ENCODE data around the gene SPTB. TPM values are rescaled to one million over a fixed set of nuclear protein-coding genes. Genes with fewer than 3 reads are reported as not detected.
A peak's percentile ranks its signal among the peaks of the same experiment; 100 is the strongest.

SPTB gene
- total RNA-seq, 1 donor from 2014 or later = 0.98 TPM

- Histone ChIP-seq H3K36me3 (no peaks in the 10 kb centered on the region), H3K27ac (peak overlapping the region; percentile 92), H3K4me3 (peak overlapping the region; percentile 70), H3K9me3 (no peaks in the 10 kb centered on the region), H3K27me3 (no peaks in the 10 kb centered on the region), H3K4me1 (peaks cover 64% of the 10 kb centered on the region)
- no peak for DNase-seq (ENCODE audit: extremely low spot score in 2 of 2)
- intact Hi-C loops (cut with DNase I) = no loop called here
- TF ChIP-seq CTCF (IDR thresholded peaks at IDR 0.05) = no peak
- no peak for TF ChIP-seq POLR2AphosphoS5 (IDR thresholded peaks at IDR 0.05; ENCODE audit: insufficient read depth in 1 of 2, low read depth in 1 of 2)
- no peak for TF ChIP-seq POLR2A (IDR thresholded peaks at IDR 0.05)
Observed at GRCh38 chr14:64704743-64705380, 174.8 kb downstream of the SPTB start.

GRCh38 chr14:64704143-64704742, 175.5 kb downstream of the SPTB start, which contains the start of gene PLEKHG3:
Gene PLEKHG3 (plus strand): TSS chr14:64704424. CDS start chr14:64727632, 23,208 bp downstream.
- DNase-seq (ENCODE audit: extremely low spot score in 2 of 2) = no peak
- peaks cover 60% of the 10 kb centered on the region for H3K4me1 ChIP-seq
- intact Hi-C loops (cut with DNase I) = no loop called here

DNA sequence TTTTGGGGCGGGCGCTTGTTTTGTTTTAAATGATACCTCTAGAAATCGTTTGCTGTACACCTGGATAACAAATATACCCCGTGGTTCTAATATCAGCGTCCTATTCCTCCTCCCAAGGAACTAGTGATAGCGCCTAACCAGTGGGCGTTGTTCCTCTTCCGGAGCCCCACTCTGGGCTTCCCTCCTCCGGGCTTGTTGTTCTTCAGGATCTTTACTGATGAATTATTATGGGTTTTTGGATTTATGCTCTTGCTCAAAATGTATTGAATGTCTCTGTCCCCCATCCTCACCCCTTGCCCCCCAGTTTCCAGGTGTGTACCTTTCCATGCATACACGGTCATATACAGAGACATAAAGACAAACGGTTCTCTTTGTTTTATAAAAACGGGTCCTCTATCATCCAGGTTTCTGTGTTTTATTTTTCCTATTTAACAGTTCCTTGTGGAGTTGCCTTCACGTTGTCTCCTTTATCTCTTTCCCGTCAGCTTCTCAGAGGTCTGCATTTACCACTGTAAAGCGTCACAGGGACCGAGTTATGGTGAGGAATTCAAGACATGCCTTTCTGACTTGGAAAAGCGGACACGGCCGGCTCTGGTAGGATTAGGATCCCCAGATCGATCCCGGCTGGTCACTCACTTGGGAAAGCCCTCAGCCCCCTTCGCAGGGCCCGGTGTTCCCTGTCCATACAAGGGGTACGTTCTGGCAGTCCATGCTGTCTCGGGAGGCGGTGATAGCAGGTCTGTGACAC, 176.1 kb downstream of the SPTB start:
- Histone ChIP-seq H3K27ac (peak overlapping the region; percentile 92), H3K4me1 (peaks cover 53% of the 10 kb centered on the region), H3K4me3 (peak overlapping the region; percentile 70), H3K36me3 (no peaks in the 10 kb centered on the region), H3K27me3 (no peaks in the 10 kb centered on the region), H3K9me3 (no peaks in the 10 kb centered on the region)
- no peak for TF ChIP-seq POLR2AphosphoS5 (IDR thresholded peaks at IDR 0.05; ENCODE audit: insufficient read depth in 1 of 2, low read depth in 1 of 2)
- TF ChIP-seq CTCF (IDR thresholded peaks at IDR 0.05) = no peak
- TF ChIP-seq POLR2A (IDR thresholded peaks at IDR 0.05) = no peak
- DNase-seq (ENCODE audit: extremely low spot score in 2 of 2) = no peak
- intact Hi-C loops (cut with DNase I) = no loop called here

More at GRCh38 chr14:64704143-64704742, 175.5 kb downstream of the SPTB start, which contains the start of gene PLEKHG3:
- Histone ChIP-seq H3K27ac (peak within 1 kb of the TSS; percentile 92), H3K27me3 (no peaks in the 10 kb centered on the region), H3K36me3 (no peaks in the 10 kb centered on the region), H3K9me3 (no peaks in the 10 kb centered on the region), H3K4me3 (peak within 1 kb of the TSS; percentile 70)
- TF ChIP-seq CTCF (IDR thresholded peaks at IDR 0.05) (no peak), POLR2AphosphoS5 (IDR thresholded peaks at IDR 0.05; ENCODE audit: insufficient read depth in 1 of 2, low read depth in 1 of 2) (peak in 1 of 2 donors; percentile 80), POLR2A (IDR thresholded peaks at IDR 0.05) (peak in 1 of 2 donors; percentile 60)

DNA sequence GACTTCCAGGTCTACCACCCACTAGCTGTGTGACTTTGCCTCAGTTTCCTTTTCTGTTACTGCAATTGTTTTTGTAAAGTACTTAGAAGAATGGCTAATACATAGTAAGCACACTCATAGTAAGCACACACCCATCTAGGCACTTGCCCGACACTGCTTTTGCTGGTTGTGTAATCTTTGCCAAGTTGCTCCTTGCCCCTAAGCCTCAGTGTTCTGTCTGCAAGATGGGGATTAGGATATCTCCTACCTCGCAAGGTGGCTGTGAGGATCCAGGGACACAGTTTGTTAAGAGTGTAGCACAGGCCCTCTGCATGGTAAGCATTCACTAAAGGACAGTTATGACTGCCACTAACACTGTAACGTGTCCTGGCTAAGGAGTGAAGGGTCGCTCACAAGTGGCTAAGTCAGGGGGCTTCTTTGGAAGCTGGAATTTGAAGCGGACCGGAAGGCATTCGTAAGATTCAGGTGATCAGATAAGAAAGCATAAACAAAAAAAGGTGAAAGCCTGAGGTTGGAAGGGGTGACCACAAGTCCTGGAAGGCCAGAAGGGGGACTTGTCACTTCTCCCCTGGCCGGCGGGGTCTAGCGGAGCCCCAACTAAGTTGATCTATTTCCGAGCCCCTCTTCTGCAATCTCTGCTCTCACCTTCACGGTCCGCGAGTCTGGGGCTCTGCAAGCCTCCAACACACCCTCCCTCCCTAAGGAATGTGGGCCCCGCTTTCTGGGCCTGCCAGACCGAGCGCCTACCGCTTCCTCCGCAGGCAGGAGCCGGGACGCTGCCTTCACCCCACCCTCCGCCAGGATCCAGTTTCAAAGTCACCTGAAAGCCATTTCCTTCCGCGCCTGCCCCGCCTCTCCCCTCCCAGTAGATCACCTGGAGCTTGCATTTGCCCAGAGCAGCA, 177.0 kb downstream of the SPTB start:
- H3K36me3 ChIP-seq = no peaks in the 10 kb centered on the region
- no peak for DNase-seq (ENCODE audit: extremely low spot score in 2 of 2)
- H3K27me3 ChIP-seq = no peaks in the 10 kb centered on the region
- intact Hi-C loops (cut with DNase I) = no loop called here
- peaks cover 45% of the 10 kb centered on the region for H3K4me1 ChIP-seq
- no peaks in the 10 kb centered on the region for H3K9me3 ChIP-seq
- H3K4me3 ChIP-seq = no peak overlapping the region
- TF ChIP-seq POLR2A (IDR thresholded peaks at IDR 0.05) = no peak
- TF ChIP-seq CTCF (IDR thresholded peaks at IDR 0.05) = no peak
- peak in 1 of 2 donors; percentile 45 for TF ChIP-seq POLR2AphosphoS5 (IDR thresholded peaks at IDR 0.05; ENCODE audit: insufficient read depth in 1 of 2, low read depth in 1 of 2)
- H3K27ac ChIP-seq = peak overlapping the region; percentile 92
